Epithelial cell of proximal tubule (primary cell): ENCODE data around the gene DYNLT2B. TPM values are rescaled to one million over a fixed set of nuclear protein-coding genes. Genes with fewer than 3 reads are reported as not detected.

Source experiments
- DNase-seq: peaks from one replicate; pipeline ENCODE4 v3.0.0-alpha.2; 2011; ENCODE audit warnings: low read depth
- H3K4me3 ChIP-seq: 2 replicates; pipeline ENCODE4 v1.5.1; 2011; ENCODE audit warnings: low read depth, mild to moderate bottlenecking, low read length
- CTCF ChIP-seq: conservative IDR thresholded peaks from 2 replicates; pipeline ENCODE4 v1.5.1; 2012; ENCODE audit warnings: low read depth, mild to moderate bottlenecking, low read length
- total RNA-seq: library from RNA; depleted of rRNA; stranded (reverse); fragments of >200 nt; gene quantifications from 2 replicates; pipeline ENCODE4 v1.2.3, GENCODE V29; 2015

Gene DYNLT2B
- total RNA-seq, 1 donor from 2014 or later = 33.2 TPM

GRCh38 chr3:196339493-196340254, 21.6 kb upstream of the DYNLT2B start:
- no peak for DNase-seq
- no peak overlapping the region for H3K4me3 ChIP-seq
- TF ChIP-seq CTCF = no peak

- DNase-seq = no peak
- no peak for TF ChIP-seq CTCF
- H3K4me3 ChIP-seq = no peak overlapping the region
These were observed 21.0 kb upstream of the DYNLT2B start for GRCh38 chr3:196339044-196339443.

- TF ChIP-seq CTCF = no peak
- no peak for DNase-seq
- H3K4me3 ChIP-seq = no peak overlapping the region
These were observed 18.5 kb upstream of the DYNLT2B start for GRCh38 chr3:196336319-196337145.

GRCh38 chr3:196335503-196335948, 17.5 kb upstream of the DYNLT2B start:
- no peak for DNase-seq
- H3K4me3 ChIP-seq = no peak overlapping the region
- TF ChIP-seq CTCF = no peak

GRCh38 chr3:196334982-196335381, 16.9 kb upstream of the DYNLT2B start:
- no peak for TF ChIP-seq CTCF
- H3K4me3 ChIP-seq = no peak overlapping the region

GRCh38 chr3:196332168-196332567, 14.1 kb upstream of the DYNLT2B start:
- H3K4me3 ChIP-seq = no peak overlapping the region
- DNase-seq = no peak
- TF ChIP-seq CTCF = no peak

More at GRCh38 chr3:196334982-196335381, 16.9 kb upstream of the DYNLT2B start:
- no peak for DNase-seq

- no peak for TF ChIP-seq CTCF
- H3K4me3 ChIP-seq = no peak overlapping the region
- no peak for DNase-seq
These were observed 9.4 kb upstream of the DYNLT2B start for GRCh38 chr3:196327405-196327804.
